Measurements from ENCODE around the gene HRCT1.
"Not testable (repeated sequence)": the region's sequence is repeated elsewhere in the genome, so short reads cannot be mapped to it uniquely, and the experiment has no call there.

Gene HRCT1

GRCh38 chr9:35919212-35920008 is 13.4 kb downstream of the HRCT1 start:
- no peak for DNase-seq

- no peak for DNase-seq
Measured at GRCh38 chr9:35920051-35920620, 14.1 kb downstream of the HRCT1 start.

- no peak for DNase-seq
Measured at GRCh38 chr9:35923598-35923926, 17.6 kb downstream of the HRCT1 start.

- DNase-seq, result no peak
Measured at GRCh38 chr9:35923927-35924763, 18.1 kb downstream of the HRCT1 start.

GRCh38 chr9:35928591-35929452 is 22.8 kb downstream of the HRCT1 start:
- no peak for DNase-seq

GRCh38 chr9:35929453-35929718 is 23.4 kb downstream of the HRCT1 start:
- no peak for DNase-seq

- DNase-seq, result no peak
Measured at GRCh38 chr9:35930521-35930920, 24.5 kb downstream of the HRCT1 start.

- no peak for DNase-seq
Measured at GRCh38 chr9:35930989-35931388, 25.0 kb downstream of the HRCT1 start.

GRCh38 chr9:35932735-35933134 is 26.7 kb downstream of the HRCT1 start:
- DNase-seq, result no peak

- no peak for DNase-seq
Measured at GRCh38 chr9:35933550-35934067, 27.6 kb downstream of the HRCT1 start.

GRCh38 chr9:35934069-35934468 is 28.1 kb downstream of the HRCT1 start:
- DNase-seq, result not testable (repeated sequence)

- no peak for DNase-seq
Measured at GRCh38 chr9:35935261-35935660, 29.3 kb downstream of the HRCT1 start.

- DNase-seq, result no peak
Measured at GRCh38 chr9:35935755-35936509, 29.9 kb downstream of the HRCT1 start.

- DNase-seq, result no peak
Measured at GRCh38 chr9:35937227-35937626, 31.2 kb downstream of the HRCT1 start.

GRCh38 chr9:35938474-35939356 is 32.7 kb downstream of the HRCT1 start:
- no peak for DNase-seq

GRCh38 chr9:35939679-35940250 is 33.8 kb downstream of the HRCT1 start:
- DNase-seq, result no peak

GRCh38 chr9:35940458-35941407 is 34.7 kb downstream of the HRCT1 start:
- DNase-seq, result no peak

- no peak for DNase-seq
Measured at GRCh38 chr9:35942286-35942685, 36.3 kb downstream of the HRCT1 start.

GRCh38 chr9:35944173-35944572 is 38.2 kb downstream of the HRCT1 start:
- DNase-seq, result no peak

- no peak for DNase-seq
Measured at GRCh38 chr9:35944841-35945240, 38.8 kb downstream of the HRCT1 start.
